Testis (tissue), 5 donors: ENCODE results near the gene SPANXC. TPM values are rescaled to one million over a fixed set of nuclear protein-coding genes. Genes with fewer than 3 reads are reported as not detected.
"Not testable (repeated sequence)": the region's sequence is repeated elsewhere in the genome, so short reads cannot be mapped to it uniquely, and the experiment has no call there.

Experiments used
- DNase-seq: peaks from one replicate; pipeline ENCODE4 v3.0.0-alpha.2; 2019
- H3K27ac ChIP-seq, 2 donors: fragments of 200-600 bp; sonication (generic); one replicate each; pipeline ENCODE4 v1.5.1; 2019
- H3K27me3 ChIP-seq: fragments of 200-600 bp; sonication (generic); one replicate; pipeline ENCODE4 v1.5.1; 2019
- H3K36me3 ChIP-seq: fragments of 200-600 bp; sonication (generic); one replicate; pipeline ENCODE4 v1.5.1; 2017; ENCODE audit warnings: low read depth; ENCODE audit errors: missing control alignments
- H3K4me1 ChIP-seq: fragments of 200-600 bp; sonication (generic); one replicate; pipeline ENCODE4 v1.5.1; 2019
- H3K4me3 ChIP-seq, 2 donors: fragments of 200-600 bp; sonication (generic); one replicate each; pipeline ENCODE4 v1.5.1; 2017 to 2019
- H3K9me3 ChIP-seq: fragments of 200-600 bp; sonication (generic); one replicate; pipeline ENCODE4 v1.5.1; 2017
- CTCF ChIP-seq, 3 experiments: fragments of 450-650 bp in 2 of 3; fragments of 200-600 bp in 1 of 3; sonication (generic) in 1 of 3; IDR thresholded peaks; one replicate each; pipeline ENCODE4 v1.5.1; 2016 to 2019; ENCODE audit warnings: antibody characterized with exemption in 3 of 3, mild to moderate bottlenecking in 2 of 3, moderate library complexity in 1 of 3
- POLR2A ChIP-seq: fragments of 450-650 bp; IDR thresholded peaks from one replicate; pipeline ENCODE4 v1.6.1; 2017; ENCODE audit warnings: antibody characterized with exemption, mild to moderate bottlenecking, moderate library complexity
- WGBS, 2 donors: methylation state at CpG; one replicate each; pipeline ENCODE4 v1.1.5; 2018; 5-methylcytosine and 5-hydroxymethylcytosine counted together
- intact Hi-C: fragments of 100-400 bp; cut with DNase I; formaldehyde crosslinking; loops from one replicate; pipeline ENCODE4 v1.15.1; 2023; ENCODE audit warnings: low total_unique reads
- long read RNA-seq, 2 donors: transcript quantifications; one replicate each; lab custom pipeline, GENCODE V29; 2026
- polyA plus RNA-seq: library from polyadenylated mRNA; stranded (reverse); fragments of 350-450 nt; fragmentation: Illumina TruSeq; extraction: RNeasy Lipid Tissue Mini Kit (QIAGEN cat#74804); gene quantifications from one replicate; pipeline ENCODE4 v1.2.3, GENCODE V29; 2014; ENCODE audit warnings: low read depth, low replicate concordance; ENCODE audit not compliant: insufficient read depth
- total RNA-seq, 2 donors: library from RNA; depleted of rRNA; stranded (reverse); fragments of >200 nt; gene quantifications; one replicate each; pipeline ENCODE4 v1.2.3, GENCODE V29; 2016

Gene SPANXC, protein sequence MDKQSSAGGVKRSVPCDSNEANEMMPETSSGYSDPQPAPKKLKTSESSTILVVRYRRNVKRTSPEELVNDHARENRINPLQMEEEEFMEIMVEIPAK
- total RNA-seq (1 to 10 TPM; 2.7 to 3.5 TPM), polyA plus RNA-seq (5.4 TPM)
- long read RNA-seq, donor 1: 0 reads
- long read RNA-seq, donor 2: 0 reads

- DNase-seq, H3K36me3 ChIP-seq, H3K27me3 ChIP-seq, H3K27ac ChIP-seq, intact Hi-C loops, H3K9me3 ChIP-seq, H3K4me3 ChIP-seq, H3K4me1 ChIP-seq: not testable (repeated sequence)
- WGBS, 2 donors: no CpG with 5 or more reads among the region's 12 CpGs
Measured at GRCh38 chrX:141242417-141242816, at the start of gene SPANXC. Gene SPANXC, minus strand, starts transcription at chrX:141242517. Its CDS starts 60 bp downstream, at chrX:141242457.

GRCh38 chrX:141279476-141279875 is 37.2 kb upstream of the SPANXC start:
- H3K9me3 ChIP-seq: no peaks in the 10 kb centered on the region
- WGBS, 2 donors: 43 to 70% methylated on average over 2 of the region's 2 CpGs
- H3K4me1 ChIP-seq: no peaks in the 10 kb centered on the region
- no peaks in the 10 kb centered on the region for H3K27me3 ChIP-seq
- DNase-seq: no peak
- intact Hi-C loops: no loop called here
- H3K27ac ChIP-seq: no peak overlapping the region
- H3K4me3 ChIP-seq: no peak overlapping the region
- H3K36me3 ChIP-seq: no peaks in the 10 kb centered on the region
- TF ChIP-seq CTCF (IDR thresholded peaks at IDR 0.05) (no peak), POLR2A (no peak)

GRCh38 chrX:141278306-141278705 is 36.0 kb upstream of the SPANXC start:
- DNase-seq: peak; percentile 22
- Histone ChIP-seq H3K27me3 (no peaks in the 10 kb centered on the region), H3K9me3 (no peaks in the 10 kb centered on the region), H3K36me3 (no peaks in the 10 kb centered on the region), H3K4me3 (no peak overlapping the region), H3K4me1 (no peaks in the 10 kb centered on the region), H3K27ac (no peak overlapping the region)
- intact Hi-C loops: no loop called here
- TF ChIP-seq POLR2A (no peak), CTCF (IDR thresholded peaks at IDR 0.05) (peak in 2 of 3 experiments; percentile 22 to 28)
- 61 to 74% methylated on average over 3 of the region's 3 CpGs for WGBS, 2 donors

DNA sequence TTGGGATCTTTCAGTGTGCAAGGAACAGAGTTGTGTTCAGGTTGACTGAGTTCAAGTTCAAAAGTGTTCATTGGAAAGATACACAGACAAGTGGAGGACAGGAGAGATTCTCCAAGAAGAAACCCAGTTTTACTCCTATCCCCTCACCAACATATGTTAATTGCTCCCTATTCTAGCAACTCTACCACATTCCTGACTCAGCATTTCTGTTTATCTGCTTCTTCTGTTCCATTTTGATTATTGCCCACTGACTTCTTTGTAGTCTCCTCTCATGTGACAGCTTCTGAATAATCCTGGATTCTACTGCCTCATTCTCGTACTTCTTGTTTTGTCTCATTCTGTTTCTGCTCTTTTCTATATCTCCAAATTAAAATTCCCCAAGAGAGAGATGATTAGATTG is 15.8 kb upstream of the SPANXC start:
- intact Hi-C loops: no loop called here
- no peaks in the 10 kb centered on the region for H3K36me3 ChIP-seq
- DNase-seq: no peak
- H3K27ac ChIP-seq: no peak overlapping the region
- H3K27me3 ChIP-seq: no peaks in the 10 kb centered on the region
- H3K4me1 ChIP-seq: no peaks in the 10 kb centered on the region
- no peaks in the 10 kb centered on the region for H3K9me3 ChIP-seq
- no peak overlapping the region for H3K4me3 ChIP-seq
- WGBS, 2 donors: 75 to 83% methylated on average over 1 of the region's 1 CpG
- TF ChIP-seq CTCF (IDR thresholded peaks at IDR 0.05): no peak
- no peak for TF ChIP-seq POLR2A

DNA sequence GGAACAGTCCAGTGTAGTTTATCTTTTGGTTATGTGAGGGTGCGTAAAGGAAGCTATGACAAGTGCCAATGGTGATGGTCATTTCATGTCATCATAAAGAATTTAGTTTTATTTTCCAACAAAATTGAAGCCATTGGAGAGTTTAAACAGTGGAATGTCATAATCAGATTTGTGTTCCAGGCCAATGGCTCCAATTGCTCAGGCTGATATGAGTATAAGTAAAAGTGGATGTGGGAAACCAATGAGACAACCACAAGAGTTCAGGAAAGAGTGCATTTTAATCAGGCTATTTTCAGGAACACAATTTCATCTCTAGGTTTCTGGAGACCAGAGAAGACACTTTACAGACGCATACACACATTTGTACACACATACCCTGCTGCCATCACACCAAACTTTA is 20.7 kb downstream of the SPANXC start:
- Histone ChIP-seq H3K9me3 (no peaks in the 10 kb centered on the region), H3K4me3 (no peak overlapping the region), H3K36me3 (no peaks in the 10 kb centered on the region), H3K27ac (no peak overlapping the region), H3K27me3 (no peaks in the 10 kb centered on the region), H3K4me1 (no peaks in the 10 kb centered on the region)
- WGBS, 2 donors: 93% methylated on average over 2 of the region's 2 CpGs
- intact Hi-C loops: no loop called here
- TF ChIP-seq POLR2A (no peak), CTCF (IDR thresholded peaks at IDR 0.05) (no peak)
- no peak for DNase-seq
